GM19043 (cell line): ENCODE data around the gene TRIM62.
"Not testable (repeated sequence)": the region's sequence is repeated elsewhere in the genome, so short reads cannot be mapped to it uniquely, and the experiment has no call there.

Experiments used
- ATAC-seq: cut with Tn5 transposase; IDR thresholded peaks from one replicate; pipeline ENCODE4 v1.9.1; 2021; ENCODE audit warnings: low read depth; ENCODE audit not compliant: unreplicated experiment

The TRIM62 gene

GRCh38 chr1:33117440-33118085 is 64.3 kb downstream of the TRIM62 start:
- ATAC-seq: no peak

GRCh38 chr1:33111965-33112364 is 69.9 kb downstream of the TRIM62 start:
- ATAC-seq: no peak

- no peak for ATAC-seq
Measured at GRCh38 chr1:33110477-33110876, 71.4 kb downstream of the TRIM62 start.

GRCh38 chr1:33100119-33100415 is 81.8 kb downstream of the TRIM62 start:
- ATAC-seq: not testable (repeated sequence)

DNA sequence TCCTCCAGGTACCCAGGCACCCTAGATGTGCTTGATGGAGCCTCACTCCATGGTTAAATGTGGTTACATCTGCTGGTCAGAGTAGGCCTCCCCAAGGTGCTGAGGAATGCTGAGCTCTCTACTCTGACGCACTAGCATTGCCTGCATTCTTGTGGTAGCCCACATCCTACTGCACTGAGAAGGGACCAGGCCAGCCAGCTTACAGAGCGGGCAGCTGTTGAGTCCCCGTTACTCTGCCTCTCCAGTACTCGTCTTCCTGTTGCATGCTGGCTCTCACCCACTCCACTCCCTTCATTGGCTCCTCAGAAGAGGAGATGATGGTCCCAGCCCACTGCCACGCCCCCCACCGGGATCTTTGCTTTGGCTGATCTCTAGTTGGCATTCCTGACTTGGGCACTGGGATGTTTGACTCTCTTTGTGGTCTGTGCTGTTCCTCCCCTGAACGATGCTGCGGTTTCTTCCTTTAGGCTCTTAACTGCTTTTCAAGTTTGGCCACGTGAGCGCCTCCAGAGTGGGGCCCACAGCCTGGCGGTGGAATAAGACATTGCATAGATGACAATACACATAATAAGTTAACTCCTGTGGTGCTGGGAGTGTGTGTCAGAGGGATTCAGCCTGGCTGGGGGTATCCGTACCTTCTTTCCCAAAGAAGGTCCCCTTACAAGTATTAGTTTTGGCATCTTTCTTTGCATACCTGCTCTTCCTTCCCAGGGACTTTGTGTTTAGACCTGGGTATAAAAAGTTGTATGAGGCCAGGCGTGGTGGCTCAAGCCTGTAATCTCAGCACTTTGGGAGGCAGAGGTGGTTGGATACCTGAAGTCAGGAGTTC is 82.3 kb downstream of the TRIM62 start:
- ATAC-seq: peak; percentile 93

DNA sequence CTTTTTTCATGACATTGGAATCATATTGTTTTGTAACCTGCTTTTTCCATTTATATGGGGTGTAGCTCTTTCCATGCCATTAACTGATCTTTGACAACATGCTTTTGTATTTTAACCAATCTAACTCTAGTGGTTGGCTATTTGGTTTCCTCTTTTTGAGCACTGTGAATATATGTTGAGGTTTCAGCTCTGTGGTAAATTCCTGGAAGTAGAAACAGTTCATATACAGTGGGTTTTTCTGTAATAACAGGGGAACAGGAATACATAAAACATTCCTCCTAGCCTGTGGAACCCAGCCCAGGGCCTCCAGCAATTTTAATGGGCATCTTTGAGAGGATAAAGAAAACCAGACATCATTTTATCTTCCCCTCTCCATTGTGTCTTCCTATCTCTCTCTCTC is 83.5 kb downstream of the TRIM62 start:
- no peak for ATAC-seq

GRCh38 chr1:33097762-33098161 is 84.1 kb downstream of the TRIM62 start:
- no peak for ATAC-seq

DNA sequence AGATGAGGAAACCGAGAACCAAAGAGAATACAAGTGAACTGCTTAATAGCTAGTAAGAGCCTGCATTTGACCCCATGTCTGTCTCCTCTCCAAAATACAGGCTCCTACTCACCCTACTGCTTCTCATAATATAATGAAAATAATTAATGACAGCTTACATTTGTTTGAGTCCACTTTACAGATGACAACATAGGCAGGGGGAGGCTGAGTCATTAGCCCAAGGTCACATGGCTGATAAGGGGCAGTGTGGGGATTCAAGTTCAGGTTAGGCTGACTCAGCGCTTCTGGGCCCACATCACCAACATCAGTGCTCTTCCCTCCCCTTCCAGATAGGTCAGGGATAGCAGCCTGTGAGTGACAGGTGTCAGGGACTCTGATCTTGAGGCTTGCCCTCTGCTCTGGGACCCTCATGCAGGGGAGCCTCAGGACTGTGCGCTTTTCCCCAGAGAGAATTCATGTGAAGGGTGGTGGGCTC is 84.7 kb downstream of the TRIM62 start:
- no peak for ATAC-seq

- ATAC-seq: no peak
Measured at GRCh38 chr1:33096363-33097005, 85.4 kb downstream of the TRIM62 start.
